AG09319 (cell line): ENCODE results near the gene DNLZ.

Experiments
- DNase-seq: peaks from one replicate; pipeline ENCODE4 v3.0.0-alpha.2; 2010; ENCODE audit warnings: low read depth; ENCODE audit errors: extremely low read depth
- CTCF ChIP-seq: IDR thresholded peaks from 2 replicates; pipeline ENCODE4 v1.5.1; 2011; ENCODE audit warnings: low read depth, mild to moderate bottlenecking, inconsistent platforms, low read length, moderate library complexity

The DNLZ gene

GRCh38 chr9:136316896-136317676 lies 46.5 kb downstream of the DNLZ start:
- no peak for TF ChIP-seq CTCF
- DNase-seq, result no peak

GRCh38 chr9:136316271-136316751 lies 47.2 kb downstream of the DNLZ start:
- no peak for DNase-seq
- TF ChIP-seq CTCF, result no peak

- no peak for DNase-seq
- no peak for TF ChIP-seq CTCF
Observed at GRCh38 chr9:136314944-136315343, 48.6 kb downstream of the DNLZ start.

- no peak for DNase-seq
- no peak for TF ChIP-seq CTCF
Observed at GRCh38 chr9:136314056-136314416, 49.5 kb downstream of the DNLZ start.

GRCh38 chr9:136313111-136314055 lies 50.2 kb downstream of the DNLZ start:
- no peak; the same call in 1 of the 2 replicates for TF ChIP-seq CTCF
- no peak for DNase-seq

- no peak for DNase-seq
- peak; percentile 85 for TF ChIP-seq CTCF
Observed at GRCh38 chr9:136312436-136312835, 51.1 kb downstream of the DNLZ start.

GRCh38 chr9:136312009-136312375 lies 51.6 kb downstream of the DNLZ start:
- no peak for TF ChIP-seq CTCF
- DNase-seq, result no peak
